HG03469 (cell line): Measurements from ENCODE around the gene CPAMD8.

Experiments
- ATAC-seq: cut with Tn5 transposase; IDR thresholded peaks from one replicate; pipeline ENCODE4 v1.9.1; 2021; ENCODE audit warnings: mild to moderate bottlenecking, moderate library complexity, moderate number of reproducible peaks; ENCODE audit not compliant: unreplicated experiment

Gene CPAMD8

DNA sequence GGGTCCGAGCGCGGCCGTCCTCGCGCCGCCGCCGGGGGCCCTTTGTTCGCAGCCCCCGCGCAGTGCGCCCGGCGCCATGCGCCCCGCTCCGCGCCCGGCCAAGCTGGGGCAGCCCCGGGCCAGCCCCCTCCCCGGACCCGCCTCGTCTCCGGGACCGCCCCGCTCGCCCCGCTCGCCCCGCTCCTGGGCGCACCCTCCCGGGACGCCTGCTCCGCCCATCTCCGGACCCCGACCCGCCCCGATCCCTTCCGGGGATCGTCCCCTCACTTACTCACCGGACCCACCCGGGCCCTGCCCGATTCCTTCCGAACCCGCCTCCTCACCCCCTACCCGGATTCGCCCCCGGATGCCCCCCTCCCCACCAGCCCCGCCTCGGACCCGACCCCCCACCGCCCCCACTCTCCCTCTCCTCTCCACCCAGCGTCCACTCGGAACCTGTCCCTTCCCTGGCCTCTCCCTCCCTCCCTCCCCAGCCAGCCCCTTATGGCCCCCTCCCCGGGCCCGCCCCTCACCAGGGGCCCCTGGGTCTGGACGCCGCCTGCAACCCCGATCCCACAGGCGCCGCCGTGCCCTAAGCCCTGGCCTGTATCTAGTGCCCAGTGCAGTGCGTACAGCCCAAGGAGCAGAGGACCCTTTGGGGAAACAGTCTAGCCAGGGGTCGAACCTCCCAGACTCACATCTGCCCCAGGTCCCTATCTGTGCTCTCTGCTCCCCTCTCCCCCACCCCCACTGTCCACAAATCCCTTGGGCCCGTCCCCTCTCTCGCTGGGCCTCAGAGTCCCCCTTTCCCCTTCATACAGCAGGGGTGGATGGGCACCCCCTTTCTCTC is at the start of gene CPAMD8:
TSS of gene CPAMD8 (minus strand) at position 105 of the 829 bp plus-strand sequence. CDS start 168 bp downstream, outside the sequence.
- no peak for ATAC-seq

DNA sequence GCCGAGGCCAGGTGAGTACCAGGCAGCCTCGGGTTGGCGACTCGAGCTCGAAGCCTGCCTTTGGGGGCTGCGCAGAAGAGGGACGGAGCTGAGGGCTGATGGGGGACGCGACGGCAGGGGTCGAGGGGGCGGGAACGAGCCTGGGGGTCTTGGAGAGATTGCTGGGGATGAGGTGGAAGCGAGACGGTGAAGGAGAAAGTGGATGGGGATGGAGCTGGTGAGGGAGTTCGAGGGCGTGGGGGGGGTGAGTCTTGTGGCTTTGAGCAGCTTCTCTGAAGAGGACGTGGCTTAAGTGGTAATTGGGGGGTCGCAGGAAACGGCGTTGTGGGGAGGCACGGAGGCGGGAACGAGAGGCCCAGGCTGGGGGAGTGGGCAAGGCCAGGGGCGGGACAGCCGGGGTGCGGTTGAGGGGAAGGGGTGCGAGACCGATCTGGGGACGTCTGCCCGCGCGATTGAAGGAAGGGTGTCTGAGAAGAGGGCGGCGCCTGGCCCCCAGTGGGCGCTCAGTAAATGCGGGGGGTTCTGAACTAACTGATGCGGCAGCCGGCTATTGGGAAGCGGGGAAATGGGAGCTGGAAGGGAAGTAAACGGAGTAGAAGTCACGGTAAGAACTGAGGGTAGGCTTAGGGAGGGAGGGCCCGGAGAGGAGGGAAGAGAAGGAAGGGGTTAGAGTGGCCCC is 49.4 kb upstream of the CPAMD8 start:
- no peak for ATAC-seq

GRCh38 chr19:17075035-17075863 is 48.6 kb upstream of the CPAMD8 start, which contains the start of the genes HAUS8 and MYO9B:
TSS of gene HAUS8 (minus strand) at chr19:17075452. CDS start at chr19:17075422, 30 bp downstream.
TSS of gene MYO9B (plus strand) at chr19:17075777. CDS start at chr19:17101718, 25,941 bp downstream.
- peak; percentile 67 for ATAC-seq

GRCh38 chr19:17074634-17075034 is 48.0 kb upstream of the CPAMD8 start:
- no peak for ATAC-seq

- ATAC-seq: no peak
These were observed 47.4 kb upstream of the CPAMD8 start for GRCh38 chr19:17073869-17074633.

GRCh38 chr19:17070912-17071311 is 44.3 kb upstream of the CPAMD8 start:
- no peak for ATAC-seq

- no peak for ATAC-seq
These were observed 43.8 kb upstream of the CPAMD8 start for GRCh38 chr19:17070421-17070820.

GRCh38 chr19:17069193-17069592 is 42.6 kb upstream of the CPAMD8 start:
- no peak for ATAC-seq

DNA sequence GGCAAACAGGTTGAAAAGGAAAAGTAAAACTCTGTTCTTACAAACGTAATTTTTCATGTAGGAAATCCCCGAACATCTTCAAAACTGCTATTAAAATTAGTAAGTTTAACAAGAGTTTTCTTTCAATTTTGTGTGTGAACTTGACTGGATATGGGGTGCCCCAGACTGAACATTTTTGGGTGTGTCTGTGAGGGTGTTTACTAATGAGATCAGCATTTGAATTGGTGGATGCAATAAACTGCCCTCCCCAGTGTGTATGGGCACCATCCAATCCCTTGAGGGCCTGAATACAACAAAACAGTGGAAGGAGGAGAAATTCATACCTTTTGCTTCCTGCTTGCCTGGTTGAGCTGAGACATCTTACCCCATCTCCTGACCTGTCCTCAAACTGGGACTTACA is 36.8 kb upstream of the CPAMD8 start:
- ATAC-seq: no peak

DNA sequence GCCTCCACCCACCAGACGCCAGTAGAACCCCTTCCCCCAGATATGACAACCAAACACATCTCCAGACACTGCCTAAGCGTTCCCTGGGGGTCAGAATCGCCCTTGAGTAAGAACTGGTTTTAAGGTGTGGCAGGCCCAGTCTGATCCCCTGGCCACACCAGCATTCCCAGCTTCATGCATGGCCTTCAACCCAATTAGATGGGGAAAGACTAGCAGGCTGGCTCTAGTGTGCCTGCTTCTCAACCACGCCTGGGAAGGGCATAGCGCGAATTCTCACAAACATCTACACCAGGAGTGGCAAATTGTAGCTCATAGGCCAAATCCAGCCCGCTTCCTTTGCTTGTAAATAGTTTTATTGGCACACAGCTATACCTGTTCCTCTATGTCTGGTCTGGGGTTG is 35.1 kb upstream of the CPAMD8 start:
- ATAC-seq: no peak

- ATAC-seq: no peak
These were observed 34.6 kb upstream of the CPAMD8 start for GRCh38 chr19:17061205-17061604.

DNA sequence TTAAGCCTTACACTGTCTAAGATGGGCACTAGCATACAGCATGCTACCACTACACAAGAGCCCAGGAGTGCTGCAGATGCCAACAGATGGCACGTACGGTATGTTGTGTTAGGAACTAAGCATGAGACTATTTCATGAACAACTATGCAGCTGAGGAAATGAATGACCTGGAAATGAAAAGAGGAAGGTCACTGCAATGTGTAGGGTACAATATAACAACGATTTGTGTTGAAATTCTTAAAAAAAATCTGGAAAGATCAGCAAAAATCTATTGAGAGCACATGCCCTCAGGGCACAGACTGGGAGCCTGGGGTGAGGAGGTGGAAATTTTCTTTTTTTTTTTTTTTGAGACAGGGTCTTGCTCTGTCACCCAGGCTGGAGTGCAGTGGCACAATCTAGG is 34.2 kb upstream of the CPAMD8 start:
- ATAC-seq: no peak

- no peak for ATAC-seq
These were observed 31.6 kb upstream of the CPAMD8 start for GRCh38 chr19:17058236-17058635.

- no peak for ATAC-seq
These were observed 29.0 kb upstream of the CPAMD8 start for GRCh38 chr19:17055636-17056035.

GRCh38 chr19:17054746-17055145 is 28.1 kb upstream of the CPAMD8 start:
- no peak for ATAC-seq

- ATAC-seq: no peak
These were observed 25.8 kb upstream of the CPAMD8 start for GRCh38 chr19:17052439-17052838.

- ATAC-seq: no peak
These were observed 23.2 kb upstream of the CPAMD8 start for GRCh38 chr19:17049711-17050280.

DNA sequence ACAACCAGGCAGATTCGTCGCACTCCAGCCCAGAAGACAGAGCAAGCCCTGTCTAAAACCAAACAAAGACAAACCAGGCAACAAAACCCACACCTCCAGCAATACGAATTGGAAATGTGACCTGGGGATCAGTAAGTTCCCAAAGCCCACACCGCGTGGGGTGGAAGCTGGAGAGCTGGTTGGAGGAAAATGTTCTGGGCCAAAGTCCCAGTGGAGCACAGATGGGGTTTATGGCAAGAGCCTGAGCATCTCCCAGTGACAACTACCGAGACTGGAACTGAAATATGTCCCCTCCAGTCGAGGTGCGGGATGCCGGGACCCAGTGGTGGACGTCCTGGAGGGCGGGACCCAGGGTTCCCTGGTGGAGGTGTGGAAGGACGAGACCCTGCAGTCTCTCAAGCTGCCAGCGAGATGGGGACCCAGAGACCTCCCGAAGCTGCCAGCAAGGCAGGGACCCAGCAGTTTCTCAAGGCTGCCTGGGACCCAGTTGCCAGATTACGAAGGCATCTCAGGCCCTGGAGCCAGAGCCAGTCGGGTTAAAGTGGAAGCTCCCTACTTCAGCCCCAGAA is 22.4 kb upstream of the CPAMD8 start:
- no peak for ATAC-seq

DNA sequence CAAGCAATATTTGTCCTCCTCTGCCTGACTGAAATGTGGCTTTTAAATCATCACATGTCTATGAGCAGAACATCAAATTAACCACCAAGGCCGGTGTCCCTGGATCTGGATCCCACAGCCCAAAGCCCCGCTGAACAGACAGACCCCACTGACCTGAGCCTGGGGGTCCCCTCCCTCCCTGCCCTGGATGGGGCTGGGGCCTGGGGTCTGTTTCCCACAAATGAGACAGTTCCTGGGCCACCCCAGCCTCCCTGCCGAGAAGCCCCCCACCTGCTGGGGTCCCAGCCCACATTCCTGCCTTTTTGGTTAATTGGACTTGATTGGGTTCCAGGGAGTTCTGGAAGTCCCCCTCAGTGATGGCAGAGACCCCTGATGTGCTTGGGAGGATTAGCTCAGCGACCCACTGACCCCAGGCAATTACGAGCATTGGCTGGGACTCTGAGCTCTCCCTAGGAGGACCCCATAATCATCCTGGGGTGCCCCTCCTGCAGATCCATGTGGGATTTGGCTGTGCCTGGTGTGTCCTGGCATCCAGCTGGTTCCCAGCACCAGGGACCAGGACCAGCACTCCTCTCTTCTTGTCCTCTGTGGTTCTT is 19.4 kb upstream of the CPAMD8 start:
- ATAC-seq: no peak
